ENCODE measurements around the gene SLC51B.

GRCh38 chr15:65082303-65082953 lies 37.2 kb downstream of the SLC51B start:
- no peak for TF ChIP-seq CTCF (IDR thresholded peaks at IDR 0.05)
- TF ChIP-seq POLR2A (IDR thresholded peaks at IDR 0.05), result no peak
